ENCODE data around the gene SERPINI2.
A peak's percentile ranks its signal among the peaks of the same experiment; 100 is the strongest.
"Not testable (repeated sequence)": the region's sequence is repeated elsewhere in the genome, so short reads cannot be mapped to it uniquely, and the experiment has no call there.

SERPINI2 gene

DNA sequence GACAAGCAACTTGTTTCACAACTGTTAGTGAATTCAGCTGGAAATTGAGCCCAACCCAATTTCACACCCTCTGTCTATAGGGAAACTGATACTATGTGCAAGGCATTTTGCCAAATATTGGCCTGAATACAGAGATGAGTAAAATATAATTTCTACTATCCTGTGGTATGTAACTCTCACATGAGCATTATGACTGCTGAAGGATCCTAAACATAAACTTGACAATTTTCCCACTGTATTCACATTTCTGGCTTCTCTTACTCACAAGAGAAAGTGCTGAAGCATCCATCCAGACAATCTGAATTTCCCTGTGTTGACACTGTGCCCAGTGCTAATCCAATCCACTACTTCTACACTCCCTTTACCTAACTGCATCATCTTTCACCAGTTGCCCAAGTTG lies 28.4 kb downstream of the SERPINI2 start:
- no peak for DNase-seq

GRCh38 chr3:167441256-167441655 lies 32.6 kb downstream of the SERPINI2 start:
- no peak for DNase-seq

GRCh38 chr3:167437428-167438139 lies 36.3 kb downstream of the SERPINI2 start:
- peak; percentile 12 for DNase-seq

DNA sequence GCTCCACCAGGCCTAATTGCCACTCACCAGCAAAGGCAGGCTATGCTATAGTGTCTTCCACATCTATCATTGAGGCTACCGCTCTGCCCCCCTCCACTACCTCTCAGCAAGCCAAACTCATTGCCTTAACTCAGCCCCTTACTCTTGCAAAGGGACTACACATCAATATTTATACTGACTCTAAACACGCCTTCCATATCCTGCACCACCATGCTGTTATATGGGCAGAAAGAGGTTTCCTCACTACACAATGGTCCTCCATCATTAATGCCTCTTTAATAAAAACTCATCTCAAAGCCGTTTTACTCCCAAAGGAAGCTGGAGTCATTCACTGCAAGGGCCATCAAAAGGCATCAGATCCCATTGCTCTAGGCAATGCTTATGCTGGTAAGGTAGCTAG lies 46.9 kb downstream of the SERPINI2 start:
- peak; percentile 2 for DNase-seq

GRCh38 chr3:167422396-167422795 lies 51.4 kb downstream of the SERPINI2 start:
- not testable (repeated sequence) for DNase-seq

DNA sequence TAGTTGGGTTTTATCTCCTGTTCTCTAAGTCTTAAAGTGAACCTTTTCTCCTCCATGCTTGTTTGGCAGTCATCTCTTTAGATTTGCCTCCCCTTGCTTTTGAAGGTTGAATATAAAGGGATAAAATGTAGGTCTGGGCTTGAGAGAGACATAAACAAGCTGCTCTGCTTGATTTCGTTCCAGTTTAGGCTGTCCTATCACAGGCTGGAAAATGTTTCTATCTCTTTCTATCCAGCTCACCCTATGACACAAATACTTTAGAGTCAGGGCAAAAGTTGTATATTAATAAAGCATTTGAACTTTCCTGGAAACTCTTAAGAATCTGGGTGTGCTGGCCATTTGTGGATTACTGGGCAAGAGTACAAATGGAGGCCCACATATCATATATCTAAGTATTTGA lies 64.2 kb downstream of the SERPINI2 start:
- DNase-seq, result no peak

GRCh38 chr3:167406876-167407492 lies 66.9 kb downstream of the SERPINI2 start:
- DNase-seq, result peak; percentile 80

DNA sequence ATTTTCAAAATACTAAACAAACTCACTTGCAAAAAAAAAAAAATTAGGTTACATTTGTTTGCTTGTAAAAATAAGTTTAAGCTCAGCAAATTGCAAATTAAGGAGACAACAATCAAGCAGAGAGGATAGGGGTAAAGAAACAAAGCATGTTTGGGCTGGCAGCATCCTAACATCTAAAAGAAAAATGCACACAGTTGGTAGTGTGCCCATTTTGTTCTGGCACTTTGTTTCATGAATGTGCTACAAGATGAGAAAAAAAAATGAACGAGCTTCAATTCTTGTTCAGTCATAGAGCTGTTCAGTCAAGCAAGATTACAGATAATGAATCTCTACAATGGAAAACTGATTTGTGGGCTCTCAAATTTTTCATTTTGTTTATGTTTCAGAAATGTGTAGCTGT lies 76.0 kb downstream of the SERPINI2 start:
- no peak for DNase-seq

- no peak for DNase-seq
Observed at GRCh38 chr3:167396075-167396474, 77.8 kb downstream of the SERPINI2 start.

- peak; percentile 22 for DNase-seq
Observed at GRCh38 chr3:167394003-167394402, 79.8 kb downstream of the SERPINI2 start.
